ENCODE results near the gene KLF2.
"Not testable (repeated sequence)": the region's sequence is repeated elsewhere in the genome, so short reads cannot be mapped to it uniquely, and the experiment has no call there.

The KLF2 gene

DNA sequence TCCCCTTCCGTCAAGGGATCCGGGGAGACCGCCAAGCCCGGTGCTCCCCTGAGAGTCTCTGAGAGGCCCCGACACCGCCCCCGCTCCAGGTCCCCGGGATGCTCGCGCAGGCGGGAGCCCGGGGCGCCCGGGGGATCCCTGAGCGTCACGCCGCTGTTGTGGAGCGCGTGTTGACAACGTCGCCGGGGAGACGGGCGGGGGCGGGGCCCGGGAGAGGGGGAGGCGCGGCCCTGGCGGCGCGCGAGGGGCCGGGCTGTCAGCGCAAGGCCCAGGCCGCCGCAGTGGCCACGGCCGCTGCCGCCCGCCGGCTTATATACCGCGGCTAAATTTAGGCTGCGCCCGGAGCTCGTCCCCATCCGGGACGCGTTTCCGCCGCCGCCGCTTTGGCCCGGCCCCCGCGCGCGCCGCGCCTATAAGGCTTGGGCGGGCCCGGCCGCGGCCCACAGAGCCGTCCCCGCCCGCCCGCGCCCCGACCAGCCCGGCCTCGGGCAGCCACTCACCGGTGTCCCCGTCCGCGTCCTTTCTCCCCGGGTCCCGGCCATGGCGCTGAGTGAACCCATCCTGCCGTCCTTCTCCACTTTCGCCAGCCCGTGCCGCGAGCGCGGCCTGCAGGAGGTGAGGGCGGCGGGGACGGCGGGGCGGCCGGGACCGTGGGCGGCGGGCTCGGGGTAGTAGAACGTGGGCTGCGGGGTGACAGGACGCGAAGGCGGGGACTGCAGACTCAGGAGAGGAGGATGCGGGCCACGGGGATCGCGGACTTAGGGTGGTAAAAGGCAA lies at the start of gene KLF2:
Gene KLF2 (plus strand): TSS at position 443 of the 777 bp plus-strand sequence. CDS start 98 bp downstream, at position 541.
- DNase-seq (ENCODE audit: low read depth in 2 of 2, low spot score in 1 of 2), result peak; percentile 91 to 92

DNA sequence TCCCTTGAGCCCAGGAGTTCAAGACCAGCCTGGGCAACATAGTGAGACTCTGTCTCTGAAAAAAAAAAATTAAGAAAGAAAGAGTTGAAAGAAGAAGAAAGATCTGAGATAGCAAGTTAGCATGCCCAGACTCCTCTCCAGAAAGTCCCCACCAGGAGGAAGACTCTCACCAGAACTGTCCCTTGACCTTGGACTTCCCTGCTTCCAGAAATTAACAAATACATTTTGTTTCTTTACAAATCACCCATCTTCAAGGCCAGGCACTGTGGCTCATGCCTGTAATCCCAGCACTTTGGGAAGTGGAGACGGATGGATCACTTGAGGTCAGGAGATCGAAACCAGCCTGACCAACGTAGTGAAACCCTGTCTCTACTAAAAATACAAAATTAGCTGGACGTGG lies 44.3 kb upstream of the KLF2 start:
- DNase-seq (ENCODE audit: low read depth in 2 of 2, low spot score in 1 of 2), result no peak

DNA sequence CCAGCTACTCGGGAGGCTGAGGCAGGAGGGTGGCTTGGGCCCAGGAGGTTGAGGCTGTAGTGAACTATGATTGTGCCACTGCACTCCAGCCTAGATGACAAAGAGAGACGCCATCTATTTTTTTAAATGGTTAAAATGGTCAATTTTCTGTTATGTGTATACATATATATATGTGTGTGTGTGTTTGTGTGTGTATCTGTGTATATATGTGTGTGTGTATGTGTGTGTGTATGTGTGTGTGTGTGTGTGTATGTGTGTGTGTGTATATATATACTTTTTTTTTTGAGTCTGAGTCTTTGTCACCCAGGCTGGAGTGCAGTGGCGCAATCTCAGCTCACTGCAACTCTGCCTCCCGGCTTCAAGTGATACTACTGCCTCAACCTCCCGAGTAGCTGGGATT lies 42.9 kb upstream of the KLF2 start:
- no peak for DNase-seq (ENCODE audit: low read depth in 2 of 2, low spot score in 1 of 2)

DNA sequence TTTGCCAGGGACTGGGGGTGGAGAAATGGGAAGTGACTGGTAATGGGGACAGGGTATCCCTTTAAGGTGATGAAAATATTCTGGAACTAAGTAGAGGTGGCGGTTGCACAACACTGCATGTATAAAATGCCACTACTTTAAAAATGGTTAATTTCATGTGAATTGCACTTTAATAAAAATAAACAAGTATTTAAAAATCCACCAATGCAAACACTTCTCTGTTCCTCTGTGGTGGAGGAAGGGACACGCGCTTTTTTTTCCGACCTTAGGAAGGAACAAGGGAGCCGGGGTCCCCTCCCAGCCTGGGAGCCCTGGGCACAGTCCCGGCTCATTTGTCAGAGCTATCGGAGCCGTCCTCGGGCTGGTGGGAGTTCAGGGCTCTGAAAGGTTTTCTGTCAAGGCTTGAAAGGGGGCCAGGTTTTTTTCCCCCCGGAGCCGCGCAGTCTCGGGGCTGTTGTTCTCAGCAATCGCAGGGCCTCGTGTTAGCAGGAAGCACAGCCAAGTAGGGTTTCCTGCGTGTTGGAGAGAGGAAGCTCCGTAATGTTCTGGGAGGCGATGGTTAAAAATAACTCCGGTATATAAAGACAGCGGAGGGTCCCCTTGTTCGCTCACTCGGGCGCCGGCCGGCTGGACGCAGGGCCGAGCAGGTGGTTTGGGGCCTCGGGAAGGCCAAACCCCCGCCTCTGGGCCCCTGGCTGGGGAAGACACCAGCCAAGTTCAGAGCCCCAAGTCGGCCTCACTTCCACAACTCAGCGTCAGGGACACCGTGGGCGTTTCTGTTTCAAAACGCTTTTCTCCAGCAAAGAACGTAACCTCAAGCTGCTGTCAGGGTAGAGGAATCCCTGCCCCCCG lies 41.2 kb upstream of the KLF2 start:
- DNase-seq (ENCODE audit: low read depth in 2 of 2, low spot score in 1 of 2), result peak in 1 of 2 donors; percentile 7

DNA sequence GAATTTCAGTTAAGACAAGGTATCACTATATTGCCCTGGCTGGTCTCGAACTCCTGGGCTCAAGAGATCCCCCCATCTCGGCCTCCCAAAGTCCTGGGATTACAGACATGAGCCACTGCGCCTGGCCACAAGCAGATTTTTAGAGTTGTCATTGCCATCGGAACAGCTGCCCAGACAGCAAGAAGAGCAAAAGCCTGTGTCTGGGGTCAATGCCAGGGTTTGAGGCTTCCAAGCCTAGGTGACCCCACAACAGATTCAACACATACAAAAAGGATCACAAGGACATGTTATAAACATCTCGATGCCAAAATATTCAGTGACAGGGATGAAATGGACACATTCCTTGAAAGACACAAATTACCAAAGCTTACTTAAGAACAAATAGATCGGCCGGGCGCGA lies 40.1 kb upstream of the KLF2 start:
- DNase-seq (ENCODE audit: low read depth in 2 of 2, low spot score in 1 of 2), result no peak

DNA sequence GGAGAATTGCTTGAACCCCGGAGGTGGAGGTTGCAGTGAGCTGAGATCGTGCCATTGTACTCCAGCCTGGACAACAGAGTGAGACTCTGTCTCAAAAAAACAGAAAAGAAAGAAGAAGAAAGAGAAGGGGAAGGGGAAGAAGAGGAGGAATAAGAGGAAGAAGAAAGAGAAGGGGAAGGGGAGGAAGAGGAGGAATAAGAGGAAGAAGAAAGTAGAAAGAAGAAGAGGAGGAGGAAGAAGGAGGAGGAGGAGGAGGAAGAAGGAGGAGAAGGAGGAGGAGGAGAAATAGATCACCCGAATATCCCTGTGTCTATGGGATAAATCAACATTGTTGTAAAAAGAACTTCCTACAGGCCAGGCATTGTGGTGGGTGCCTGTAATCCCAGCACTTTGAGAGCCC lies 39.5 kb upstream of the KLF2 start:
- DNase-seq (ENCODE audit: low read depth in 2 of 2, low spot score in 1 of 2), result not testable (repeated sequence)

DNA sequence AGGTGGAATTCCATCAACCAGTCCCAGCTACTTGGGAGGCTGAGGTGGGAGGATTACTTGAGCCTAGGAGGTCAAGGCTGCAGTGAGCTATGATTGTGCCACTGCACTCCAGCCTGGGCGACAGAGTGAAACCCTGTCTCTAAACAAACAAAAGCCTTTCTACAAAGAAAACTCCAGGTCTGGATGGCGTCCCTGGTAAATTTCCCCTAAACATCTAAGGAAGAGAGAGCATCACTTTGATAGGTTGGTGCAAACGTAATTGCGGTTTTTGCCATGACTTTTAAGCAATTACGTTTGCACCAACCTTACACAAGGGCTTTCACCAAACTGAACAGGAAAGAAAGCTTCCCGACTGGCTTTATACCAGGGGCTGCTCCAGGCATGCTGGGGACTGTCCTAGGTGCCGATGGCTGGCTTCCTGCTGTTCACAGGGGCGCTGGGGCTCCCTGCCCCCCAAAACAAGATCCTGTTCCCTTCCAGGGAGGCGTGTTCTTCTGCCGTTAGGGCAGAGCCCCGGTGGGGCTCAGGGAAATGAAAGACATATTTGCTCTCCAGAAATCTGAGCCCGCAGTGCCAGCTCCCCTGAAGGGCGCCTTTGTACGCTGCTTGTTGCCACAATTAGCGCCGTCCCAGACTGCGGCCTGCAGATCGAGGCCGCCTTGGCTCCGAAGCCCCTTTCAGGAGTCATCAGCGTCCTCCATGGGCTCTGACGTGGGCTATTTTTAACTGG lies 38.7 kb upstream of the KLF2 start:
- DNase-seq (ENCODE audit: low read depth in 2 of 2, low spot score in 1 of 2), result no peak

DNA sequence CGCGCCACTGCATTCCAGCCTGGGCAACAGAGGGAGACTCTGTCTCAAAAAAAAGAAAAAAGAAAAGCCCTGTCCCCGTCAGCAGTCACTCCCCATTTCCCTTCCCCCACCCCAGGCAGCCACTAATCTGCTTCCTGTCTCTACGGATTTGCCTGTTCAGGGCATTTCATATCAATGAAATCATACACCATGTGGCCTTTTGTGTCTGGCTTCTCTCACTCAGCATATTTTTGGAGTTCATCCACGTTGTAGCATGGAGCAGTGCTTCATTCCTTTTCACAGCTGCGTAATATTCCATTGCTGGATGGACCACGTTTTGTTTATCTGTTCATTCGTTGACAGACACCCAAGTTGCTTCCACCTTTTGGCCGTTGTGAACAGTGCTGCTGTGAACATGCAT lies 36.1 kb upstream of the KLF2 start:
- DNase-seq (ENCODE audit: low read depth in 2 of 2, low spot score in 1 of 2), result no peak

DNA sequence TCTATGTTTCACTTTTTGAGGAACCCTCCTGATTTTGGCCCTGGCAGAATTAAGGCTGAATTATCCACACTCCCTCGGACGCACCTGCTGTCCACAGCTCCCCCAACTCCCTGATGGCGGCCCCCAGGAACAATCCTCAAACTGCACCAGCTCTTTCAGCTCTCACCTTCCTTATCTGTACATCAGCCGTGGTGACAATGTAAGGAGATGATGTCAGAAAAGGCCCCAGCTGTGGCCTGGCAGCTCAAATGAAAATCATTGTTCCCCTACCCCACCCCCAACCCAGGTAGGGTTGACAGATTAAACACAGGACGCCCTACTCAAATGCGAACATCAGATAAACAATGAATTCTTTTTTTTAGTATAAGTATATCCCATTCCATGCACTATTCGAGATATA lies 35.0 kb upstream of the KLF2 start:
- DNase-seq (ENCODE audit: low read depth in 2 of 2, low spot score in 1 of 2), result no peak

DNA sequence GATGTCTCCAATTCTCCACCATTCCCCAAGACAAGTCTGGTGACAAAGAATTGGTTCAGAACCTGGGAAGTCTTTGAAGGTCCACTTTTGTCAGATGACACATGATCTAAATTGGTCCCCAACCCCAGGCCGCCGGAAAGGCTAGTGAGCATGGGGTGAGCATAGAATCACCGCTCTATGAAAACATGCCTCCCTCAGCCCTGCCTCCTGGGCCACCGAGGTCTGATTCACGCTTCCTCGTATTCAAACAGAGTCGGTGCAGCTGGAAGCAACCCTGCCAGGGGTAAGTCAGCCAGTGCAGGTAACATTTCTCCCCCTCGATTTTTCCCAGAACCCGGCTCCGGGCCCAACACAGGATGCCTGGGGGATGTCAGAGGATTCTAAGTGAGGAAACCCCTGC lies 33.9 kb upstream of the KLF2 start:
- DNase-seq (ENCODE audit: low read depth in 2 of 2, low spot score in 1 of 2), result no peak

DNA sequence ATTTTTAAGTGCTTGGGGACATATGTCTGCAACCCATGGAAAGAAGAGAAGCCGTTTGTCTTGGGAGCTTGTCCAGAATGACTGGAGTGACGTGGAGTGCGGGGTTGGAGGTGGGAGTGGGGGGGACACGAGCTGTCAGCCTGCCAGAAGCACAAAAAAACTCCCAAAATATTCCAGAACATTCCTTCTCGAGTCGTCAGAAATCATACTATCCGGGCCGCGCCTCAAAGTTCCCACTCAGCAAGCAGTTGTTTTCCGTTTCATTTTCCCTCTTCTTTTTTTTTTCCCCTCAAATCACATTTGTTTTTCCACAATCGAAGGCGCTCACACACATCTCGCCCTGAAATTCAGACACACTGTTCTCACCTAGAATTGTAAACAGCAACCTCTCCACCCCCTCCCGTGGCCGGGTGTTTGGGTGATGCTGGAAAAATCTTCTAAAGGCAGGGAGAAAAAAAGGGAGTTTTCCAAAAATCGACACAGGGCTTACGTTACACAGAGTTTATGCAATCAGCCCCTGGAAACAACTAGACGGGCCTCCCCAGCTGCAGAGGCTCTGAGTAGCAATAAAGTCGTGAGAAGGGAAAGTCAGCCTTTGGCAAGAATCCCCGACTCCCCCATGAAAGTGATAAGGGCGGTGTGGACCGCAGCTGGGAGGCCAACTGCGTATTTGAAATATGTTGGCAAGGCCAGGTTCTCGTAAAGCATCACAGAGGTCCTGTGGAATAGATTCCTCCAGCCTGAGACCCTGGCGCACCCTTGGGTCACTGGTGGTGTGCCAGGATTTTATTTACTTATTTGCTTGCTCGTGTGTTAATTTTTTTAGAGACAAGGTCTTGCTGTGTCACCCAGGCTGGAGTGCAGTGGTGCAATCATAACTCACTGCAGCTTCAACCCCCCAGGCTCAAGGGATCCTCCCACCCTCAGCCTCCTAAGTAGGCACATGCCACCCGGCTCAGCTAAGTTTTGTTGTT lies 31.2 kb upstream of the KLF2 start:
- DNase-seq (ENCODE audit: low read depth in 2 of 2, low spot score in 1 of 2), result no peak

DNA sequence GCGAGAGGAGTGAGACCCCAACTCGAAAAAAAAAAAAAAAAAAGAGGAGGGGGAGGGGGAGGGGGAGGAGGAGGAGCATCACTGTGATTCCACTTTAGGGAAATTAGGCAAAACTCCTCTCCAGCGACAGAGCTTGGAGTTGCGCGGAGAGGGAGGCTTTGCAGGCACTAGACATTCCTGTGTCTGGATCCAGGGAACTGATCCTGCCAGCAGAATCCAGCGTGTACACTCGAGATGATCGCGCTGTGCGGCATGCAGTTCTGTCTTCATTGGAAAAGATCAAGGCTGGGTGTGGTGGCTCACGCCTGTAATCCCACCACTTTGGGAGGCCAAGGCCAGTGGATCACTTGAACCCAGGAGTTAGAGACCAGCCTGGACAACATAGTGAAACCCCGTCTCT lies 29.6 kb upstream of the KLF2 start:
- DNase-seq (ENCODE audit: low read depth in 2 of 2, low spot score in 1 of 2), result no peak

DNA sequence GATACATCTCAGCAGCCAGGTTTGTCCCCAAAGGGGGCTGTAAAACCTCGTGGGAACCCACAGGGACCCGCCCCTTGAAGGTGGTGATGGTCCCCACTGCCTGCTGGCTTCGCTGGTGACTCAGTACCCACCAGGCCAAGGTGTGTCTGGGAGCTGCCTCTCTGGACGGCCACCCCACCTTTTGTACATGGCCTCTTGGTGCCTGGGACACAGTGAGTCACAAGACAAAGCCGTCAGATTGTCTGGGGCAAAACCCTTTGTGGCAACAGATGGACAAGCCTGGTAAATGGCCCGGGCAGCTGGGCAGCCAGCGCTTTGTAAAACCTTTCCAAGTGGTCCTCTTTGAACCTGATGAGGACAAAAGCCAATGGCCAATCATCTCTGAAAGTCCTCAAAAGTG lies 27.9 kb upstream of the KLF2 start:
- no peak for DNase-seq (ENCODE audit: low read depth in 2 of 2, low spot score in 1 of 2)

DNA sequence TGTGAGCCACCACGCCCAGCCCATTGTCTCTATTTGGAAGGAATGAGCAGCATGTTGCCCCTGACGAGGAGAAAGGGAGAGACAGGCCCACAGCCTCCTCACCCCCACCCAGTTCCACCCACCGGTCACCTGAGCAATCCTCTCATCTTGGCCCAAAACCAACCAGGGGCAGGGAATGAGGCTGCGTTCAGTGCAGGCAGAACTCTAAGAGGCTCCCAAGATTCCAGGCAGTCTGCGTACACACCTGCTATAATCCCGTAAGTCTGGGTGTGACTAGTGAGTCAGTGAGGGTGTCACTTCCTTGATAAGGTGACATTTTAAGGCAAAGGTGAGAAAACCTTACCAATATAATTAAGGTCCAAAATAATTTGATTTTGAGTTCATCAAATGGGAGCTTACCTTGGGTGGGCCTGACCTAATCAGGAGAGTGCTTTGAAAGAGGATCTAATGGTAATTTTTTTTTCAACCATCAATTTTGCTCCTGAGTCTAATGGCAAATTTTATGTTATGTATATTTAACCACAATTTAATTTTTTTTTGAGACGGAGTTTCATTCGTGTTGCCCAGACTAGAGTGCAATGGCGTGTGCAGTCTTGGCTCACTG lies 26.9 kb upstream of the KLF2 start:
- no peak for DNase-seq (ENCODE audit: low read depth in 2 of 2, low spot score in 1 of 2)

DNA sequence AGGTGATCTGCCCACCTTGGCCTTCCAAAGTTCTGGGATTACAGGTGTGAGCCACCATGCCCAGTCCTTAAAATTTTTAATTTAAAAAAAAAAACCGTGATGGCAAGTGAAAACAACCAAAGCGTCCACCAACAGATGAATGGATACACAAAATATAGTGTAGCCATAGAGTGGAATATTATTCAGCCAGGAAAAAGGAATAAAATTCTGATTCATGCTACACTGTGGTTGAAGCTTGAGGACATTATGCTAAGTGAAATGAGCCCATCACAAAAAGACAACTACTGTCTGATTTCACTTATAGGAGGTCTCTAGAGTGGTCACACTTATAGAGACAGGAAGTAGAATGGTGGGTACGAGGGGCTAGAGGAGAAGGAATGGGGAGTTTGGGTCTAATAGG lies 26.3 kb upstream of the KLF2 start:
- no peak for DNase-seq (ENCODE audit: low read depth in 2 of 2, low spot score in 1 of 2)

DNA sequence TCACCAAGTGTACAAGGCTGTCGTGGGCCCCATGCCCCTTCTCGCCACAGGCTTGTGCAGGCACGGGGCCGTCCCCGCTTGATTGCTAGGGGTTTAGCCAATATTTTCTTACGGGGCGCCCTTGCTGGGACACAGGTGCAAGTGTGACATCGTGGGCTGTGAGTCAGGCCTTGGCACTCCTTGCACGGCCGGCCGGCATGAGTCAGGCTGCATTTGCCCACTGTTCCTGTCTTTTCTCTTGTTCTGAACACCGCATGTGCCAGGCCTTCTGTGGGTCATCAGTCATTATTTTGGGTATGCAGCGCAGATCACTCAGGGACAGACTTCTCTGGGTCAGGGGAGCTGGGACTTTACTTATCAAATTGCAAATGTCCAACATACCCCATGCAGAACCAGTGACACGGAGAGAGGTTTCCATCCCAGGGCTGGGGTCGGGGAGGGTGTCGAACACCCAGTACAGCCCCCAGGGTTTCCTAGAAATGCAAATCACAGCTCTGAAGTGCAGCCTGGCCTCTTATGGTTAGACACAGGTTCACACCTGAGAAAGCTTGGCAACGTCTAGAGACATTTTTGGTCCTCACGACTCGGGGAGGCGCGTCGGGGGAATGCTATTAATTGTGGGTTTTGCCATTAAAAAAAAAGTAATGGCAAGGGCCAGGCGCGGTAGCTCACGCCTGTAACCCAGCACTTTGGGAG lies 22.5 kb upstream of the KLF2 start:
- DNase-seq (ENCODE audit: low read depth in 2 of 2, low spot score in 1 of 2), result no peak

DNA sequence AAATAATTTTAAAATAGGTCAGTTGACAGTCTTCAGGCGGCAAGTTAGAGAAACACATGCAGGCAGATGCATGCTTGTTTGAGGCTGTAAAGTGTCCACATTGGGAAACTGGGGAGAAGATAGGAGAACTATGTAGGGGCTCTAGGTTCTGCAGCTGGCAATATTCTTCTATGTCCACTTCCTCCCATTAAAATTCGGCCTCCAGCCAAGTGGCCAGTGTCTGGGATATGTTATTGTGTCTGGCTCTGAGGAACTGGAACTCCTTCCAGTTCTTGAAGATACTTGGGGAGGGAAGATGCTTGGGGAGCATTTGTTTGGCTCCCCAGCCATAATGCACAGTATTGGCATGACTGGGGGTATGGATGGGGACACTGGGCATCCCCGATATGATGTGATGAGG lies 20.9 kb upstream of the KLF2 start:
- DNase-seq (ENCODE audit: low read depth in 2 of 2, low spot score in 1 of 2), result no peak

DNA sequence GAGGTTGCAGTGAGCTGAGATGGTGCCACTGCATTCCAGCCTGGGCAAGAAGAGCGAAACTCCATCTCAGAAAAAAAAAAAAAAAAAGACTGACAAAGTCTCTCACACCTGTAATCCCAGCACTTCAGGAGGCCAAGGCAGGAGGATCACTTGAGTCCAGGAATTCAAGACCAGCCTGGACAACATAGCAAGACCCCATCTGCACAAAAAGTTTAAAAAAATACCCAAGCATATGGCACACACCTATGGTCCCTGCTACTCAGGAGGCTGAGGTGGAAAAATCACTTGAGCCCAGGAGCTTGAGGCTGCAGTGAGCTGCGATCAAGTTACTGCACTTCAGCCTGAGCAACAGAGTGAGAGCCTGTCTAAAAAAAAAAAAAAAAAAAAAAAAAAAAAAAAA lies 20.1 kb upstream of the KLF2 start:
- not testable (repeated sequence) for DNase-seq (ENCODE audit: low read depth in 2 of 2, low spot score in 1 of 2)

DNA sequence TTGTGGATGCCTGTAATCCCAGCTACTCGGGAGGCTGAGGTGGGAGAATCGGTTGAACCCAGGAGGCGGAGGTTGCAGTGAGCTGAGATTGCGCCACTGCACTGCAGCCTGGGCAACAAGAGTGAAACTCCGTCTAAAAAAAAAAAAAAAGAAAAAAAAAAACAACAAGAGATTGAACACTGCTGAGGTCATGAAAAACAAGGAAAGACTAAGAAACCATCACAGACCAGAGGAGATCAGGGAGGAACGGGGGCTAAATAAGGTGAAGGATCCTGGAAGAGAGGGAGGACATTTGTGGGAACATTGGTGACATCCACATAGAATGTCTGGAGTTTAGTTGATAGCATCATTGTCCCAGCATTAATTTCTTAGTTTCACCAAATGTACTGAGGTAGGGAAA lies 19.6 kb upstream of the KLF2 start:
- DNase-seq (ENCODE audit: low read depth in 2 of 2, low spot score in 1 of 2), result not testable (repeated sequence)
